Epithelial cell of esophagus (primary cell): ENCODE measurements around the gene DMRTC2.

Source experiments
- DNase-seq: peaks from one replicate; pipeline ENCODE4 v3.0.0; 2010; ENCODE audit warnings: low read depth
- H3K4me3 ChIP-seq: 2 replicates; pipeline ENCODE4 v1.5.1; 2011; ENCODE audit warnings: mild to moderate bottlenecking, low read length, control low read depth
- TF ChIP-seq, protein P1 (sequence below): IDR thresholded peaks from 2 replicates; pipeline ENCODE4 v1.5.1; 2011; ENCODE audit warnings: low read depth, mild to moderate bottlenecking, low read length, control low read depth, inconsistent platforms; ENCODE audit not compliant: insufficient read depth; ENCODE audit errors: missing control alignments

DMRTC2 gene

DNA sequence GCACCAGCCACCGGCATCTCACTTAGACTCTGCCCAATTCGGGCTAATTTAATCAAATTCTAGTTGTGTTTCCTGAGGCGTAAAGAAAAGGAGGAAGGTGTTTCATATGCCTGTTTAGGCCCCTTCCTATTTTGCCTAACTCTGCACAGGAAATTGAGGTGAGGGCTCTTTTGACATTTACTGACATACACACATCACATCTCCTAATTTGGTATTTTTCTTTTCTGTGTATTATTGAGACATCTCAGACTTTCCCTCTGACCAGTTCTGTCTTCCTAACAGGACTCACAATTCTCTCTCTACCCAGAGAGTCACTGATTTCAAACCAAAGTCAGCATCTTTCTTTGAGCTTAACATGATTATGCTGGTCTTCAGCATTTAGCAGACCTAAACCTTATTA is 40.5 kb upstream of the DMRTC2 start:
- H3K4me3 ChIP-seq, result no peak overlapping the region
- DNase-seq, result no peak
- TF ChIP-seq, protein P1, sequence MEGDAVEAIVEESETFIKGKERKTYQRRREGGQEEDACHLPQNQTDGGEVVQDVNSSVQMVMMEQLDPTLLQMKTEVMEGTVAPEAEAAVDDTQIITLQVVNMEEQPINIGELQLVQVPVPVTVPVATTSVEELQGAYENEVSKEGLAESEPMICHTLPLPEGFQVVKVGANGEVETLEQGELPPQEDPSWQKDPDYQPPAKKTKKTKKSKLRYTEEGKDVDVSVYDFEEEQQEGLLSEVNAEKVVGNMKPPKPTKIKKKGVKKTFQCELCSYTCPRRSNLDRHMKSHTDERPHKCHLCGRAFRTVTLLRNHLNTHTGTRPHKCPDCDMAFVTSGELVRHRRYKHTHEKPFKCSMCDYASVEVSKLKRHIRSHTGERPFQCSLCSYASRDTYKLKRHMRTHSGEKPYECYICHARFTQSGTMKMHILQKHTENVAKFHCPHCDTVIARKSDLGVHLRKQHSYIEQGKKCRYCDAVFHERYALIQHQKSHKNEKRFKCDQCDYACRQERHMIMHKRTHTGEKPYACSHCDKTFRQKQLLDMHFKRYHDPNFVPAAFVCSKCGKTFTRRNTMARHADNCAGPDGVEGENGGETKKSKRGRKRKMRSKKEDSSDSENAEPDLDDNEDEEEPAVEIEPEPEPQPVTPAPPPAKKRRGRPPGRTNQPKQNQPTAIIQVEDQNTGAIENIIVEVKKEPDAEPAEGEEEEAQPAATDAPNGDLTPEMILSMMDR, result no peak

- H3K4me3 ChIP-seq, result no peak overlapping the region
- TF ChIP-seq, protein P1, result no peak
- no peak for DNase-seq
Measured at GRCh38 chr19:41807176-41807575, 37.7 kb upstream of the DMRTC2 start.

GRCh38 chr19:41808663-41809566 is 35.9 kb upstream of the DMRTC2 start:
- H3K4me3 ChIP-seq, result no peak overlapping the region
- no peak for DNase-seq
- TF ChIP-seq, protein P1, result no peak

DNA sequence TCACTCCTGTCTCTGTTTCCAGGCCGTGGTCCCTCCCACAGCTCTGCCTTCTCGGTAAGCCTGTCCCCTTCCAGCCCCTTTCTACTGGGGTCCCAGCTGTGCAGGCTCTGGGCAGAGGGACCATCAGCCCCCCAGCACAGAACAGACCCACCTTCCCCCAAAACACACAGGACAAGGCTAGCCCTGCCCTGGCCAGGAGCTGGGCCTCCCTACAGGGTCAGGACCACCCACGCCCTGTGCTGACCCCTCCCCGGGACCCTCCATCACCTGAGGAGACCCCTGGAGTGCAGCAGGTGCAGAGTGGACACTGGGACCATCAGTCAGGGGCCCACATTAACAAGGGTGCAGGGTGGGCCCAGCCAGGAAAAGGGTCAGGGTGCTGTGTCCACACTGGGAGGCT is 34.5 kb upstream of the DMRTC2 start:
- no peak for DNase-seq
- H3K4me3 ChIP-seq, result no peak overlapping the region
- TF ChIP-seq, protein P1, result no peak

DNA sequence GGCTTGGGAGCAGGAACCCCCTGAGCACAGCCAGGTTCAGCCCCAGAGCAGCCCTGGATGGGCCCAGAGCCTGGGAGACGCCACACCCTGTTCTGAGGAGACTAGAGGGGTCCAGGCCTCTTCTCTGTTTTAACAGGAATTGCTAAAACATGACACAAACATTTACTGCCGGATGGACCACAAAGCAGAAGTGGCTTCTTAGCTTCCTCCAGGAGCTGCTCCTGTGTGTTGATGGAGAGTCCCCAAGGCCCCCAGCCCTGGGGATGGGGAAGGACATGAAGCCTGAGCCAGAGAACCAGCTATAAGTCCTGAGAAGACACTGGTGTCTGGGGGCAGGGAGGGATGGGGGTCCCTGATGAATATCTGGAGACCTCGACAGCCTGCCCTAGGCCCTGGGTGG is 33.8 kb upstream of the DMRTC2 start:
- no peak overlapping the region for H3K4me3 ChIP-seq
- DNase-seq, result no peak
- TF ChIP-seq, protein P1, result no peak

- no peak for DNase-seq
- TF ChIP-seq, protein P1, result no peak
- no peak overlapping the region for H3K4me3 ChIP-seq
Measured at GRCh38 chr19:41811981-41812380, 32.9 kb upstream of the DMRTC2 start.

DNA sequence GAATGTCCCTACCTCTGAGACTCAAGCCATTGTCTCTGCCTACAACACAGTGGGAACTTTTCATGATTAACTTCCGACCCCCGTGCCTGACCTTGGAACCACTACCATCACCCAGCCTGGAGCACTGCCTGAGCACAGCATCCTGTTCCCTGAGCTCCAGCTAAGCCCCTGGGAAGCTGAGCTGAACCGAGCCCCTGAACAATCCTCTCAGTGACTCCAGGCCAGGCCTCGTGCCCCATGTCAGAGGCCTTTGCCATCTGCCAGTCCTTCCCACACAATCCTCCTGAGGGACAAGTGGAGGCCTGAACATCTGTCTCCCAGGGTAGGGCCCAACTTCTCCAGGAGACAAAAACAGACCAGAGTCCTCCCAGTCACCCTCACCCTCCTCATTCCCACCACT is 30.9 kb upstream of the DMRTC2 start:
- no peak overlapping the region for H3K4me3 ChIP-seq
- TF ChIP-seq, protein P1, result no peak
- DNase-seq, result no peak
